Activated naive CD4-positive, alpha-beta T cell treated with anti-CD3 and anti-CD28 coated beads, Interleukin-2, amount 10 ng/mL, durations not matched to agents 5 hours and 36 hours (primary cell): ENCODE results near the gene ARPC5. TPM values are rescaled to one million over a fixed set of nuclear protein-coding genes. Genes with fewer than 3 reads are reported as not detected.

ENCODE experiments used
- total RNA-seq, 2 experiments: library from RNA; stranded (reverse); gene quantifications; one replicate each; pipeline ENCODE4 v1.2.3, GENCODE V29; 2021

Gene ARPC5
- total RNA-seq: 100 to 1,000 TPM; 207 to 211 TPM

DNA sequence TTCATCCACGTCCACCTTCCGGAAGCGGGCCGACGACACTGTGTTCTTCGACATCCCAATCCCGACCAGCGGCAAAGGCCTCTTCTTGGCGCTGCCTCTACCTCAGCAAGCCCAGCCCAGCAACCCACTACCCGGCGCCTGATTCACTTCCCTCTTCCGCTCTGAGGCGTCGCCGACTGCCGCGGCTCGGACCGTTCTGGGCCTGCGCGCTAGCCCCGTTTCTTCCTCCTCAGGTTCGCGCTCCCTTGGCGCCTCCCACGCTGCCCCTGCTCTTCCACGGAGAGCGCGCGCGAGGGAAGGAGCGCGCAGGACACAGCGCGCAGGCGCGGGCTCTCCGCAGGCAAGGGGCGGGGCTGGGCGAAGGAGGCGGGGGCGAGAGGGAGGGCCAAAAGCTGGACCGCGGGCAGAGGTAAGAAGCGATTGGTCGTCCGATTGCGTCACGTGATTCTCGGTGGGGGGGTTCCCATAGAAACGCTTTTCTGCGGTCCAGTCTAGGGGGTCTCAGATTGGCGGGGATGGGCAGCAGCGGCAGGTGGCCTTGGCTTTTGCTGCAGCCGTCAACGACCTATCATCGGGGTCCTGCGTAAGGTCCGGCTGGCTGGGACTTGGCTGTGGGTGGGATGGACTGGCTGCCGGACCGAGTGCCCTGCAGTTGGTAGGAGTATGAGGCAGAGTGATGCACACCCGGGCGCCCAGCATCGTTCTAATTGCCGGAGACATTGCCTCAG, at the start of gene ARPC5:
ARPC5 (minus strand) TSS at position 178 of the 728 bp plus-strand sequence; CDS start at position 54, 124 bp downstream.

DNA sequence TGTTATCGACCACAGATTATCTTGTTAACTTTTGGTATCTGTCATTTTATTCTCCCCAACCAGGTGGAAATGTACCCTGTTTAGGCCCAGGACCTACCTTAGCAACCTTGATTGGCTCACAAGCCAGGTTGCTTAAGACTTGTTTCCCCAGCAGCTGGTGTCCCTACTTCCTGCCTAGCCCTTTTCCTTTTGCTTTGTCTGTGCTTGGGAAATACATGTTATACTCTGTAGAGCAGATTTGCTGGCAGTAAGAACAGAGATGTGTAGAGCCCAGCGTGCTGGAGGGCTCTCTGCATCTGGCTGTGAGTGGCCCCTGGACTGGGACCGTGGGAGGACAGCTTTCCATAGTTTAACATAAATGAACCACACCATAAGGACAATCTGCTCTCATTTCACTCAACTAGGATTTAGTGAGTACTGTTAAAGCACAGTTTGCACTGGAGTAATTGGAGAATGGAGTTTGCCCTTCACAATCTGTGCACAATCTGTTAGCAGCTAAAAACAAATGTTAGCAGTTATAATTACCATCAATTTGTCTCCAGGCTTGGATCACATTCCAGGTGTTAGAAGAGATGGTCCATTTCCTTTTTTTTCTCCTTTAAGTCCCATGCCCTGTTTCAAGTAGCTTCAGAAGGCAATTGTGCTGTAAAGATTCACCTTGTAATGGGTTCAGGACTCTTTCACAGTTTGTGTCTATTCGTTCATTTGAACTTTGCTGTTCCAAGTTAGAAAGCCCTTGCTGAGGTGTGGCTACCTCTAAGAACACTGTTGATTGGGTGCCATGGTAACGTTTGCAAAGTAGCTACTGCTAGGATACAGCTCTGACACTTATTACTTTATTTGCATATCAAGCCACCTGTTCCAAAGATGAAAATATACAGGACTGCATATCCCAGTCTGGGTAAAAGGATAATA, 17.2 kb upstream of the ARPC5 start, which contains the start of gene APOBEC4:
APOBEC4 (minus strand) TSS at position 770 of the 915 bp plus-strand sequence. CDS start 4,535 bp downstream, outside the sequence.

DNA sequence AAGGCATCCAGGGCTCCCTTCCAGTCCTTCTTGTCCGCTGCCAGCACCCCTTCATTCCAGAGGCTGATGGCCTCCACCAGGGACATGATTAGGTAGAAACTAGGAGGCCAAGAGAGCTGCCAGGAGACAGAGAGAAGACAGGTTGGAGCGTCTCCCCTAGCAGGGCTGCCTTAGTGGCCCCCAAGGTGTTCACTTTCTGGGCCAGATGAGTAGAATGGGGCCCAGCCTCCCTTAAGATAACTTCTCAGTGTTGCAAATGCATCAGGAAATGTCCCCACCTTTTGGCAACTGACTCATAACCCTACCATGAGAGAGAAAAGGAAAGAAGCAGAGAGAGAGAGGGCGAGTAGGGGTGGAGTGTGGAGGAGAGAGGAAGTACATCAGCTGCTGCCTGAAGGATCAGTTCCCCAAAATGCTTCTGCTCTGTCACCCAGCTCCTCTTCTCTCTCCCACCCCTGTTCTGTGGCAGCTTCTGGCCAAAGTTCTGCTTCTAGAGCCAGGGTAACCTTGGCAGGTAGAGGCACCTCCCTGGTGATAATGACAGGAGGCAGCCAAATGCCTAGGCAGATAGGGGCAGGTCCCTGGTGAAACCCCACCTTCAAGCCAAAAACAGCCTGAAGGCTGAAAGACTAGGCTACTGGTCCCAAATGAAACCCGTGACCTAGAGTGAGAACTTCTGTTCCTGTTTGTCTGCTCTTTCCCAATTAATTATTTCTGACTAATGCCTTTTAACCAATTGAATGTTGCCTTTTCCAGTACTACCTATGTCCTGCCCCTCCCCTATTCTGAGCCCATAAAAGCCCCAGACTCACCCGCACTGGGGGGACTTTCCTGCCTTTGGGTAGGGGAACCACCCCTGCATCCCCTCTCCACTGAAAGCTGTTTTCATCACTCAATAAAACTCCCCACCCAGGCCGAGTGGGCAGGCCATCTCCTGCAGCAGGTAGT, 45.1 kb downstream of the ARPC5 start, which contains the start of gene NCF2:
NCF2 (minus strand) TSS at position 216 of the 948 bp plus-strand sequence; CDS start at position 86, 130 bp downstream.

Other genes with a start within 250 kb of the ARPC5 start
- under 1 TPM; 0.05 to 0.14 TPM for gene NMNAT2, start 217.4 kb downstream of the ARPC5 start, total RNA-seq
- gene SMG7, start 163.3 kb downstream of the ARPC5 start, total RNA-seq: 10 to 100 TPM; 56.9 to 60.8 TPM
- gene NCF2, start 45.3 kb downstream of the ARPC5 start, total RNA-seq: 10 to 100 TPM; 11.7 to 12.9 TPM
- gene APOBEC4, start 17.5 kb upstream of the ARPC5 start, total RNA-seq: not detected
- 1 to 10 TPM; 1.5 to 1.7 TPM for gene RGL1, start 169.3 kb upstream of the ARPC5 start, total RNA-seq